GF-D8 (cell line): ENCODE data around the gene MAP7D1.

Experiments
- DNase-seq: peaks from one replicate; lab custom pipeline; 2025; lab: John Stamatoyannopoulos, UW

Gene MAP7D1

DNA sequence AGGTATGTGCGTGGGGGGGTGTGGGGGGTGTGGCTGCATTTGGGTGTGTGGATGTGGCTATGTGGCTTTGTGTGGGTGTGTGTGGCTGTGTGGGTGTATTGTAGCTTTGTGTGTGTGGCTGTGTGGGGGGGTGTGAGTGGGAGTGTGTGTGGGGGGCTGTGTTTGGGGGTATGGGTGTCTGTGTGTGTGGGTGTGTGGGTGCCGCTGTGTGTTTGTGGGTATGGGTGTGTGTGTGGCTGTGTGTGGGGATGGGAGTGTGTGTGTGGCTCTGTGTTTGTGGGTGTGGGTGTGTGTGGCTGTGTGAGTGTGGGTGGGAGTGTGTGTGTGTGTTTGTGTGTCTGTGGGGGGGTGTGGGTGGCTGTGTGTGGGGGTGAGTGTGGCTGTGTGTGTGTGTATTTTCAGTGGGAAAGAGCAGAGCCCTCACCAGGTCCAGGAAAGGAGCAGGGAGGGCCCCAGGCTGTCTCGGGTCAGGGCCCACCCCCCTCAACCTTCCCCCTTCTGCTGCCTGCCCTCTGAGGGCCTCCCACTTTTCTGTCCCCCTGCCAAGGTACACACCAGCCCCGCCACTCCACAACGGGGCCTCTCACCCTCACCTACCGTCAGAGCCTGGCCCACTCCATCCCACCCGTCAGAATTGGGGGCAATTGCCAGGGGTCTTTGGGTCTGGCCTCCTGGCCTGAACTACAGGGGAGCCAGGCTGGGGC is 29.0 kb upstream of the MAP7D1 start:
- no peak for DNase-seq

DNA sequence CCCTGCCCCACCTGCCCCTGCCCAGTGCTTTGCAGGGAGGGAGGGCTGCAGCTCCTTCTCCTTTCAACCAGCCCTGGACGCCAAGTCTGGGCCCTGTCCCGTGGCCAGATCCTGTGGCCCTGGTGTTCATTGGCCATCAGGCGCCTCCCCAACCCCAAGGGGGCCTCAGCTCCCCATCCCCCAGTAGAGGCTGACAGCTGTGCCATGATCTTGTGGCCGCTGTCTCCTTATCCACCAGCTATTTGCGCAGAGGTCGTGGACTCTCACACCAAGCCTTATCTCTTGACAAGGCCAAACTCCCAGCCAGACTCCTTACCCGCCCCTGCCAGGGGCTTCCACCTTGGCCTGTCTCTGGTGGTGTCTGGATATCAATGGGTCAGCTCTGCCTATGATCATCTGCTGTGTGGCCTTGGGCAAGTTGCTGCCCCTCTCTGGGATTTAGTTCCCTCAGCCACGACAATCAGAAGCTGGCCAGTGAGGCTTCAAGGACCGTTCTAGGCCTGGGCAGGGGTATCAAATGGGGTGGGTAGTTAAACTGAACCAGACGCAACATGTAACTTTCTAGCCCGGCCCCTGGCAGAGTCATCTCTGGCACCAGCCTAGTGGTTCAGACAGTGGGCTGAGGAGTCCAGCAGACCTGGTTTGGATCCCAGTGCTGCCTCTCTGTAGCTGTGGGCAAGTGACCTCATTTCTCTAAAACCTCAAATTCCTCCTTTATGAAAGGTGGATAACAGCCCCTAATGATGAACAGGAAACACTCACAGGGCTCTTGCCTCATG is 27.6 kb upstream of the MAP7D1 start:
- DNase-seq: no peak

DNA sequence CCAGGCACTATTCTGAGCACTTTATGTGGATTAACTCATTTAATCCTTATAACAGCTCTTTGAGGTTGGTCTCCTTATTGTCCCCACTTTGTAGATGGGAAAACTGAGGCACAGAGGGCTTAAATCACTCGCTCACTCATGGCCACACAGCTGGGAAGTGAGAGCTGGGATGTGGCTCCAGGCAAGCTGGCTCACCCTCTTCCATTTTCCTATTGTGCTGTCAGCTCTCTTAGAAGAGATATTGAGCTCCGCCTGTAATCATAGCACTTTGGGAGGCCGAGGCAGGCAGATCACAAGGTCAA is 27.1 kb upstream of the MAP7D1 start:
- no peak for DNase-seq

GRCh38 chr1:36132029-36132428 is 23.9 kb upstream of the MAP7D1 start:
- DNase-seq: no peak

GRCh38 chr1:36133484-36133883 is 22.5 kb upstream of the MAP7D1 start:
- no peak for DNase-seq

- no peak for DNase-seq
Observed at GRCh38 chr1:36134031-36134430, 21.9 kb upstream of the MAP7D1 start.

- DNase-seq: no peak
Observed at GRCh38 chr1:36134505-36135329, 21.2 kb upstream of the MAP7D1 start.

- DNase-seq: no peak
Observed at GRCh38 chr1:36135330-36135667, 20.7 kb upstream of the MAP7D1 start.

DNA sequence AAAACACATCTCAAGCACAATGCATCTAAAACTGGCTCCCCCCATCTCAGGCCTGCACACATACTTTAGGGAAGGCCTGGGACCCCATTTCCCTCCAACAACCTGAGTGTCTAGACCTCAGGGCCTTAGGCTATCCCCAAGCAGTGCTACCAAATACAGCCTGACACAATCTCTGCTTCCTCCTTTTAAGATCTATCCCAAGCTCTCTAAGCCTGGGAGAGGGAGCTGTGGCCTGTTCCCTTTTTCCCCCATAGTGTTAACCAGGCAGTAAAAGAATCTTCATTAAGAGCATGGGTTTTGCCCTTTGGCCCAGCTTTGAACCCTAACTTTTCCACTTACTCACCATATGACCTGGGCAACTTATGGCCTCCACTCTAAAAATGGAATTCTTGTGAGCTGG is 20.2 kb upstream of the MAP7D1 start:
- DNase-seq: no peak

DNA sequence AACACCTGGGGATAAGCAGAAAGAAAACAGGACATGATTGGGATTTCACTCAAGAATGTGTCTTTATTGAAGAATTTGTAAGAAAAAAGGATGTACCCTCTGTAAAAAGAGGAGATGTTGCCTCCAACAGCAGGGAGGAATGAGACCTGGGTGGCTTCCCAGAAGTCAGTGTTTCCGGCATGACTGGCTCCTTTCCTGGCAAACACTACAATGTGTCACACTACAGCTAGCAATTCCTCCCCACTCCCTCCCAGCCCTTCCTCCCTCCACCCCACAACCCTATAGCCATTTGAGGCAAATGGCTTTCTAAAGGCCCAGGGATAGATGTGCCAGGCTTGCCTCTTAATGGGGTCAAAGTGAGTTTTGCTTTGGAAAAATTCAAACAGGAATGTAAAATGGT is 19.4 kb upstream of the MAP7D1 start:
- no peak for DNase-seq

- no peak for DNase-seq
Observed at GRCh38 chr1:36137226-36137625, 18.7 kb upstream of the MAP7D1 start.

DNA sequence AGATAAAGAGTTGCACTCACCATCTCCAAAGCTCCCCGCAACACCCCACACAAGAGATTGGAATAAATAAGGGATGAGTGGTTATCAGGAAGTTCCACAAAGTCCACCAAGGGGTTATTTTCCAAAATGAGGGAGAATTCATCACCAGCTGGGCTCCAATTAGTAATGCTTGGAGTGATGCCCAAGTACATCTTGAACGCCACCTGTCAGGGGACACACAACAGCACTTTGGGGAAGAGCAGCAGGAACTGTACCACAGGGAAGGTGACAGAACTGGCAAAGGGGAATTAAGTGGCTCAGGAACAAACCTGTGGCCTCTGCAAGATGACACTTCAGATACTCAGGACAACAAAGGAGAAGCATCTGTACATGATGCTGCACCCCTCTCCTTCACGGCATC is 18.2 kb upstream of the MAP7D1 start:
- no peak for DNase-seq

DNA sequence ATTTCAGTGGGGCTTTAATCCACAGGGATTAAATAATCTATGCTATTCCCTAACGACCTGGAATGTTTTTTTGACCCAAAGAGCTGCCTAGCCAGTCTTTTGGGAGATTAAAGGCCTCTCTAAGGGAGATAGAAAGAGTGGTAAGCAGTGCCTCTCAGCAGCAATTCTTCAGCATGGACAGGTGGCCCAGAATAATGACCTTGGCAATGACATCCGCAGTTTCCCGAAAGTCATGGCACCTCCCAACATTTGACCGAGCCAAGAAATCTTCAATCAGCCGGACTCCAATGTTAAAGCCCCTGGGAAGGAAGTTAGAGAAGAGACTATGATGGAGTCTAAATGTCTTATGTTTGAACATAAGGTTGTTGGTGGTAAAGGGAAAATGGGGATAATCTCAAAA is 16.4 kb upstream of the MAP7D1 start:
- no peak for DNase-seq

- DNase-seq: no peak
Observed at GRCh38 chr1:36142121-36142520, 13.8 kb upstream of the MAP7D1 start.

DNA sequence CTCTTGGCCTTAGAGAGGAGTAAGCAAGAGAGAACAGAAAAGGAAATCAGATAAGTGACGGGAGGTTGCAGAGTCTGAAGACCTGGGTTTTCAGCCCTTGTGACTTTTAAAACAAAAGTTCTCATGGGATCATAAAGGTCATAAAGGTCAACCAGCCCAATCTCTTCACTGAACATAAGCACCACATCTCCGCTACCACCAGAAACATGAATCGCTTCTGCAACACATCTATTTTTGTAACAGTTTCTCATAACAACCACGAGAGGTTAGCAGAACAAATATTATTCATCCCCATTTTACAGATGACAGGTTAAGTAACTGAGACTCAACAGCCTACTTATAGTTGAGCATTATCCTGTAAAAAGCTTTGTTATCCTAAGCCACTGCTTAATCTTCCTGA is 12.5 kb upstream of the MAP7D1 start:
- DNase-seq: no peak

- DNase-seq: no peak
Observed at GRCh38 chr1:36144413-36144812, 11.5 kb upstream of the MAP7D1 start.

DNA sequence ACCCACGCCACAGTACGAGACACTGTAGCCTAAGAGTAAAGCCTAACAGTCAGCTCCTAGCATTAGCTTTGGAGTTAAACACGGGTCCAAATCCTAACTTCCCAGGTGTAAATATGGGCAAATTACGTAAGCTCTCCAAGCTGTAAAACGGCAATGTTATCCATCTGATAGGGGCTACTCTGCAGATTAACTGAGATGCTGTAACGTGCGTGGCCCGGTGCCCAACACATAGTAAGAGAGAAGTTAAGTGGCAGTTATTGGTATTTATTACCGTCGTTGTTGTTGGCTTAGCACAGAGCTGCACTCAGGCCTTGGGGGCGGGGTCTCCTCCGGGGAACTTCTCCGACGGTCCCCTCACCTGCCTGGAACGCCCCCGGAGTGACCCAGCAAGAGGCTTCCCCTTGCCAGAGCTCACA is 7.1 kb upstream of the MAP7D1 start:
- no peak for DNase-seq

GRCh38 chr1:36149237-36149972 is 6.6 kb upstream of the MAP7D1 start, which contains the start of gene TRAPPC3:
TRAPPC3 (minus strand) TSS chr1:36149486; CDS start chr1:36149378, 108 bp downstream.
- peak; percentile 99 for DNase-seq

- no peak for DNase-seq
Observed at GRCh38 chr1:36149973-36150295, 6.0 kb upstream of the MAP7D1 start.

GRCh38 chr1:36150296-36151133 is 5.4 kb upstream of the MAP7D1 start:
- peak; percentile 38 for DNase-seq

DNA sequence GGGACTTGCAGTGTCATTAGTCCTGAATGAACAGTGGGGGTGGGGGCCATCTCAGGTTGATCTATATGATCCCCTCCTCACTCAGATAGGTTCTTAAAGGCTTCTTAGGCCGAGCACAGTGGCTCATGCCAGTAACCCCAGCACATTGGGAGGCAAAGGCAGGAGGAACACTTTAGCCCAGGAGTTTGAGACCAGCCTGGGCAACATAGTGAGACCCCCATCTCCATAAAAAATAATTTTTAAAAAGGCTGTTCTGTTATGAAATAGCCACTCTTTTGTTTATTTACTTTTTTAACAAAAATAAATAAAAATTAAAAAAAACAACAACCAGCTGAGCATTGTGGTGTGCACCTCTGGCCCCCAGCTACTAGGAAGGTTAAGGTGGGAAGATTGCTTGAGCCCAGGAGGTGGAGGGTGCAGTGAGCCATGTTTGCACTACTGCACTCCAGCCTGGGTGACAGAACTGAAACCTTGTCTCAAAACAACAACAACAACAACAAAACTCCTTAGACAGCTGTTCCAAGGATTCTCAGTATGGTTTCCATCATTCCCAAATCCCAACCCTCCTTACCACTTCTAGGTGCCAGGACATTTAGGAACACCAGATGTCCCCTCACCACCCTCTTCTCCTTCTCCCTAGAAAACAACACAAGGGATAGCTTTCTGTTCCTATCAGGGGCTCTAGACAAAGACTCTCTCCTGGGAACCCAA is 4.7 kb upstream of the MAP7D1 start:
- no peak for DNase-seq
